ENCODE results near the gene SNX12.

The SNX12 gene

DNA sequence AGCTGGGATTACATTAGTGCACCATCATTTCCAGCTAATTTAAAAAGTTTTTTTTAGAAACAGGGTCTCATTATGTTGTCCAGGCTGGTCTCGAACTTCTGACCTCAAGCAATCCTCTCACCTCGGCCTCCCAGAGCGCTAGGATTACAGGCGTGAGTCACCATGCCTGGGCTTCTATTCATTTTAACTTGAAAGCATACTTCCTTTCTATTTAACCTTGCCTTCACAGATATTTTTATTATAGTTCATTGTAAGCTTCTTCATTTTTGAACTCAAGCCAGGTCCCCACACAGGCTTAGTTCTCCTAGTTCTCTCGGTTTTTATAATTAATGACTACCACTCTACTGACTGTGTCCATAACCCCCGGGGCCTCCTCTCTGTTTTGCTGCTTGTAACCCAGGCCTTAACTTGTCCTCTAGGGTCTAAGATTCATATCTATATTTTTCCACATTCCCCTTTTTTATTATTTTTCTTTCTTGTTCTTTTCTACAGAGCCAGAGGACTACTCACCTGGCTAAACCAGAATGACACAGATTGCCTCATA lies 50.7 kb downstream of the SNX12 start:
- Histone ChIP-seq H3K36me3 (replicated peaks; ENCODE audit: low read depth, low read length) (no peaks in the 10 kb centered on the region), H4K20me1 (ENCODE audit: insufficient read depth, low read length) (no peaks in the 10 kb centered on the region), H3K79me2 (ENCODE audit: low read length) (no peaks in the 10 kb centered on the region), H2AFZ (ENCODE audit: low read depth, low read length) (no peak overlapping the region), H3K9me3 (ENCODE audit: insufficient read depth, low read length) (no peaks in the 10 kb centered on the region), H3K27me3 (ENCODE audit: low read depth, low read length) (no peaks in the 10 kb centered on the region), H3K4me3 (ENCODE audit: low read length) (no peak overlapping the region), H3K4me1 (ENCODE audit: low read length) (no peaks in the 10 kb centered on the region), H3K27ac (ENCODE audit: low read length) (no peak overlapping the region), H3K9ac (ENCODE audit: low read length) (no peak overlapping the region), H3K4me2 (ENCODE audit: low read length) (no peak overlapping the region)
- TF ChIP-seq, protein P1, sequence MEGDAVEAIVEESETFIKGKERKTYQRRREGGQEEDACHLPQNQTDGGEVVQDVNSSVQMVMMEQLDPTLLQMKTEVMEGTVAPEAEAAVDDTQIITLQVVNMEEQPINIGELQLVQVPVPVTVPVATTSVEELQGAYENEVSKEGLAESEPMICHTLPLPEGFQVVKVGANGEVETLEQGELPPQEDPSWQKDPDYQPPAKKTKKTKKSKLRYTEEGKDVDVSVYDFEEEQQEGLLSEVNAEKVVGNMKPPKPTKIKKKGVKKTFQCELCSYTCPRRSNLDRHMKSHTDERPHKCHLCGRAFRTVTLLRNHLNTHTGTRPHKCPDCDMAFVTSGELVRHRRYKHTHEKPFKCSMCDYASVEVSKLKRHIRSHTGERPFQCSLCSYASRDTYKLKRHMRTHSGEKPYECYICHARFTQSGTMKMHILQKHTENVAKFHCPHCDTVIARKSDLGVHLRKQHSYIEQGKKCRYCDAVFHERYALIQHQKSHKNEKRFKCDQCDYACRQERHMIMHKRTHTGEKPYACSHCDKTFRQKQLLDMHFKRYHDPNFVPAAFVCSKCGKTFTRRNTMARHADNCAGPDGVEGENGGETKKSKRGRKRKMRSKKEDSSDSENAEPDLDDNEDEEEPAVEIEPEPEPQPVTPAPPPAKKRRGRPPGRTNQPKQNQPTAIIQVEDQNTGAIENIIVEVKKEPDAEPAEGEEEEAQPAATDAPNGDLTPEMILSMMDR (IDR thresholded peaks at IDR 0.05; ENCODE audit: low read depth, low read length) = no peak
- no peak for TF ChIP-seq EZH2phosphoT487 (IDR thresholded peaks at IDR 0.05; ENCODE audit: low read depth)

All from OCI-LY3 (cell line).